Omental fat pad (tissue), 4 donors: ENCODE data around the gene ZBTB5. TPM values are rescaled to one million over a fixed set of nuclear protein-coding genes. Genes with fewer than 3 reads are reported as not detected.

Source experiments
- ATAC-seq: fragments of 150-250 bp; one replicate; pipeline ENCODE4 v1.9.1; 2016; ENCODE audit warnings: mild to moderate bottlenecking, moderate library complexity; ENCODE audit not compliant: low FRiP score
- DNase-seq: peaks from one replicate; pipeline ENCODE4 v3.0.0-alpha.2; 2019; ENCODE audit warnings: low spot score
- CTCF ChIP-seq, 3 donors: fragments of 450-650 bp; IDR thresholded peaks; one replicate each; pipeline ENCODE4 v1.5.1; 2016 to 2017; ENCODE audit warnings: antibody characterized with exemption in 3 of 3, mild to moderate bottlenecking in 3 of 3, moderate library complexity in 2 of 3
- total RNA-seq, 4 donors: library from RNA; depleted of rRNA; stranded (reverse); fragments of >200 nt; gene quantifications; one replicate each; pipeline ENCODE4 v1.1.0, GENCODE V29; 2016

Gene ZBTB5
- total RNA-seq, 4 donors from 2014 or later, result 7.4 to 8.7 (median 7.8) TPM

GRCh38 chr9:37410354-37410861, 54.8 kb downstream of the ZBTB5 start:
- DNase-seq (no peak), ATAC-seq (no peak)
- no peak for TF ChIP-seq CTCF (IDR thresholded peaks at IDR 0.05)

GRCh38 chr9:37408933-37409710, 56.1 kb downstream of the ZBTB5 start:
- DNase-seq (no peak), ATAC-seq (no peak)
- no peak for TF ChIP-seq CTCF (IDR thresholded peaks at IDR 0.05)

GRCh38 chr9:37407468-37407867, 57.8 kb downstream of the ZBTB5 start:
- DNase-seq (no peak), ATAC-seq (no peak)
- TF ChIP-seq CTCF (IDR thresholded peaks at IDR 0.05), result no peak

GRCh38 chr9:37406603-37407401, 58.4 kb downstream of the ZBTB5 start:
- no peak for TF ChIP-seq CTCF (IDR thresholded peaks at IDR 0.05)
- ATAC-seq, result no peak
- DNase-seq, result no peak

- no peak for TF ChIP-seq CTCF (IDR thresholded peaks at IDR 0.05)
- DNase-seq, result no peak
- ATAC-seq, result no peak
Observed at GRCh38 chr9:37405764-37406380, 59.4 kb downstream of the ZBTB5 start.

GRCh38 chr9:37405350-37405749, 59.9 kb downstream of the ZBTB5 start:
- ATAC-seq (no peak), DNase-seq (no peak)
- no peak for TF ChIP-seq CTCF (IDR thresholded peaks at IDR 0.05)
